ENCODE results near the gene TMEM59.

Gene TMEM59

GRCh38 chr1:53986458-53986857 lies 66.5 kb downstream of the TMEM59 start:
- Histone ChIP-seq H3K27me3 (replicated peaks in 2 of 5; ENCODE audit: control insufficient read depth in 4 of 5, insufficient read depth in 5 of 5, low read length in 4 of 5) (no peaks in the 10 kb centered on the region), H3K4me3 (ENCODE audit: control insufficient read depth in 1 of 7, extremely low read depth in 1 of 7, insufficient read depth in 4 of 7, low read depth in 2 of 7, low read length in 6 of 7) (no peak overlapping the region), H3K4me1 (ENCODE audit: control extremely low read depth in 1 of 4, control insufficient read depth in 4 of 4, insufficient read depth in 4 of 4, low read length in 3 of 4) (peaks cover 0 to 8% (median 7%) of the 10 kb centered on the region in 4 experiments), H3K36me3 (ENCODE audit: control insufficient read depth in 4 of 4, insufficient read depth in 4 of 4, low read length in 3 of 4) (no peaks in the 10 kb centered on the region), H3K9me3 (ENCODE audit: control extremely low read depth in 1 of 5, control insufficient read depth in 4 of 5, insufficient read depth in 2 of 5, low read depth in 1 of 5, low read length in 4 of 5) (no peaks in the 10 kb centered on the region), H3K27ac (ENCODE audit: insufficient read depth in 1 of 2, low read depth in 1 of 2, low read length in 2 of 2, poor library complexity in 1 of 2, severe bottlenecking in 2 of 2) (no peak overlapping the region)
- 60% methylated on average over 1 of the region's 3 CpGs for WGBS (ENCODE audit: insufficient coverage)
- no peak for DNase-seq
- POLR2A ChIA-PET = no interaction called here
- CTCF ChIA-PET = no interaction called here

- Histone ChIP-seq H3K27ac (ENCODE audit: insufficient read depth in 1 of 2, low read depth in 1 of 2, low read length in 2 of 2, poor library complexity in 1 of 2, severe bottlenecking in 2 of 2) (no peak overlapping the region), H3K4me3 (ENCODE audit: control insufficient read depth in 1 of 7, extremely low read depth in 1 of 7, insufficient read depth in 4 of 7, low read depth in 2 of 7, low read length in 6 of 7) (no peak overlapping the region), H3K4me1 (ENCODE audit: control extremely low read depth in 1 of 4, control insufficient read depth in 4 of 4, insufficient read depth in 4 of 4, low read length in 3 of 4) (peaks cover 0 to 8% (median 7%) of the 10 kb centered on the region in 4 experiments), H3K36me3 (ENCODE audit: control insufficient read depth in 4 of 4, insufficient read depth in 4 of 4, low read length in 3 of 4) (no peaks in the 10 kb centered on the region), H3K27me3 (replicated peaks in 2 of 5; ENCODE audit: control insufficient read depth in 4 of 5, insufficient read depth in 5 of 5, low read length in 4 of 5) (no peaks in the 10 kb centered on the region), H3K9me3 (ENCODE audit: control extremely low read depth in 1 of 5, control insufficient read depth in 4 of 5, insufficient read depth in 2 of 5, low read depth in 1 of 5, low read length in 4 of 5) (no peaks in the 10 kb centered on the region)
- CTCF ChIA-PET = no interaction called here
- DNase-seq = no peak
- POLR2A ChIA-PET = no interaction called here
These were observed 68.3 kb downstream of the TMEM59 start for GRCh38 chr1:53984726-53985125.

- Histone ChIP-seq H3K27ac (ENCODE audit: insufficient read depth in 1 of 2, low read depth in 1 of 2, low read length in 2 of 2, poor library complexity in 1 of 2, severe bottlenecking in 2 of 2) (no peak overlapping the region), H3K4me3 (ENCODE audit: control insufficient read depth in 1 of 7, extremely low read depth in 1 of 7, insufficient read depth in 4 of 7, low read depth in 2 of 7, low read length in 6 of 7) (peak overlapping the region in 4 of 7 experiments; percentile 49 to 72 (median 55)), H3K36me3 (ENCODE audit: control insufficient read depth in 4 of 4, insufficient read depth in 4 of 4, low read length in 3 of 4) (no peaks in the 10 kb centered on the region), H3K4me1 (ENCODE audit: control extremely low read depth in 1 of 4, control insufficient read depth in 4 of 4, insufficient read depth in 4 of 4, low read length in 3 of 4) (peaks cover 0 to 8% (median 7%) of the 10 kb centered on the region in 4 experiments), H3K27me3 (replicated peaks in 2 of 5; ENCODE audit: control insufficient read depth in 4 of 5, insufficient read depth in 5 of 5, low read length in 4 of 5) (no peaks in the 10 kb centered on the region), H3K9me3 (ENCODE audit: control extremely low read depth in 1 of 5, control insufficient read depth in 4 of 5, insufficient read depth in 2 of 5, low read depth in 1 of 5, low read length in 4 of 5) (no peaks in the 10 kb centered on the region)
- ChIA-PET CTCF (no interaction called here), POLR2A (no interaction called here)
- 96% methylated on average over 3 of the region's 4 CpGs for WGBS (ENCODE audit: insufficient coverage)
- DNase-seq = no peak
These were observed 70.3 kb downstream of the TMEM59 start for GRCh38 chr1:53982763-53983104.

- Histone ChIP-seq H3K4me3 (ENCODE audit: control insufficient read depth in 1 of 7, extremely low read depth in 1 of 7, insufficient read depth in 4 of 7, low read depth in 2 of 7, low read length in 6 of 7) (peak overlapping the region in 6 of 7 experiments; percentile 9 to 72 (median 51)), H3K27me3 (replicated peaks in 2 of 5; ENCODE audit: control insufficient read depth in 4 of 5, insufficient read depth in 5 of 5, low read length in 4 of 5) (no peaks in the 10 kb centered on the region), H3K9me3 (ENCODE audit: control extremely low read depth in 1 of 5, control insufficient read depth in 4 of 5, insufficient read depth in 2 of 5, low read depth in 1 of 5, low read length in 4 of 5) (no peaks in the 10 kb centered on the region), H3K4me1 (ENCODE audit: control extremely low read depth in 1 of 4, control insufficient read depth in 4 of 4, insufficient read depth in 4 of 4, low read length in 3 of 4) (peaks cover 0 to 8% (median 7%) of the 10 kb centered on the region in 4 experiments), H3K36me3 (ENCODE audit: control insufficient read depth in 4 of 4, insufficient read depth in 4 of 4, low read length in 3 of 4) (no peaks in the 10 kb centered on the region), H3K27ac (ENCODE audit: insufficient read depth in 1 of 2, low read depth in 1 of 2, low read length in 2 of 2, poor library complexity in 1 of 2, severe bottlenecking in 2 of 2) (peak overlapping the region in 1 of 2 experiments; percentile 18)
- 45% methylated on average over 12 of the region's 20 CpGs for WGBS (ENCODE audit: insufficient coverage)
- peak in 2 of 3 donors; percentile 23 to 34 for DNase-seq
- CTCF ChIA-PET = no interaction called here
- POLR2A ChIA-PET = no interaction called here
These were observed 70.8 kb downstream of the TMEM59 start for GRCh38 chr1:53982034-53982762.

GRCh38 chr1:53981220-53981619 lies 71.8 kb downstream of the TMEM59 start:
- H3K9me3 ChIP-seq (ENCODE audit: control extremely low read depth in 1 of 5, control insufficient read depth in 4 of 5, insufficient read depth in 2 of 5, low read depth in 1 of 5, low read length in 4 of 5) = no peaks in the 10 kb centered on the region
- no peak overlapping the region for H3K4me3 ChIP-seq (ENCODE audit: control insufficient read depth in 1 of 7, extremely low read depth in 1 of 7, insufficient read depth in 4 of 7, low read depth in 2 of 7, low read length in 6 of 7)
- ChIA-PET CTCF (no interaction called here), POLR2A (no interaction called here)
- H3K27ac ChIP-seq (ENCODE audit: insufficient read depth in 1 of 2, low read depth in 1 of 2, low read length in 2 of 2, poor library complexity in 1 of 2, severe bottlenecking in 2 of 2) = no peak overlapping the region
- peaks cover 0 to 14% (median 11%) of the 10 kb centered on the region in 4 experiments for H3K4me1 ChIP-seq (ENCODE audit: control extremely low read depth in 1 of 4, control insufficient read depth in 4 of 4, insufficient read depth in 4 of 4, low read length in 3 of 4)
- WGBS (ENCODE audit: insufficient coverage) = 94% methylated on average over 6 of the region's 6 CpGs
- no peak for DNase-seq
- no peaks in the 10 kb centered on the region for H3K36me3 ChIP-seq (ENCODE audit: control insufficient read depth in 4 of 4, insufficient read depth in 4 of 4, low read length in 3 of 4)
- H3K27me3 ChIP-seq (replicated peaks in 2 of 5; ENCODE audit: control insufficient read depth in 4 of 5, insufficient read depth in 5 of 5, low read length in 4 of 5) = no peaks in the 10 kb centered on the region

DNA sequence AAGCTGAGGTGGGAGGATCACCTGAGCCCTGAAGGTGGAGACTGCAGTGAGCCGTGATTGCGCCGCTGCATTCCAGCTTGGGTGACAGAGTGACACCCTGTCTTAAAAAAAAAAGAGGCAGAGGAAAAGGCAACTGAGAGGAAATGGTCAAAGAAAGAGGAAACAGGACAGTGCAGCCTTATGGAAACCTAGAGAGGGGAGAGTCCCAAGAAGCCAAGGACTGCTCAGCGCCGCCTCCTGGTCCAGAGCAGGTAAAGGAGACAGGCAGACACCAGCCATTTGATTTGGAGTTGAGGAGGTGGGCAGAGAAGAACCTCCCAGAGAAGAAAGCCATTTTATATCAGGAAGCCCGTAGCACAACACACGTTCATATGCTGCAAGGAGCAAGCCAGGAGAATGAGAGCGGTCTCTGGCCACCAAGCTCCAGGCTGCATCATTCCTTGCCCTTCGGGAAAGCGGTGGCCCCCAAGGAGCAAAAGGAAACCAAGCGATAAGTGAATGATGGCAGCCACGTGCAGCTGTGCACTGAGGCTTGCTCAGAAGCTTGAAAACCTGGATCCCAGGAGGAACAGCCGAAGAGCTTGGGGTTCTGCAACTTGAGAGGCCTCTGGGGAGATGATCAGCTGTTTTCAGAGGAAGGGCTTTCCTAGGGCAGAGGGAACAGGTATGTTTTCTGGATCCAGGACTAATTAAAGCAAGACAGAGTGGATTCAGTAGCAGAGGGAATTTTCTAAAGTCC lies 73.1 kb downstream of the TMEM59 start:
- H3K36me3 ChIP-seq (ENCODE audit: control insufficient read depth in 4 of 4, insufficient read depth in 4 of 4, low read length in 3 of 4) = no peaks in the 10 kb centered on the region
- ChIA-PET POLR2A (no interaction called here), CTCF (interaction anchor here (1.4 kb wide), 1 partner anchor 21 kb away, joined by 3 read pairs; no protein-coding TSS in a partner anchor)
- H3K27me3 ChIP-seq (replicated peaks in 2 of 5; ENCODE audit: control insufficient read depth in 4 of 5, insufficient read depth in 5 of 5, low read length in 4 of 5) = no peaks in the 10 kb centered on the region
- no peak overlapping the region for H3K4me3 ChIP-seq (ENCODE audit: control insufficient read depth in 1 of 7, extremely low read depth in 1 of 7, insufficient read depth in 4 of 7, low read depth in 2 of 7, low read length in 6 of 7)
- no peaks in the 10 kb centered on the region for H3K9me3 ChIP-seq (ENCODE audit: control extremely low read depth in 1 of 5, control insufficient read depth in 4 of 5, insufficient read depth in 2 of 5, low read depth in 1 of 5, low read length in 4 of 5)
- no peak for DNase-seq
- no peak overlapping the region for H3K27ac ChIP-seq (ENCODE audit: insufficient read depth in 1 of 2, low read depth in 1 of 2, low read length in 2 of 2, poor library complexity in 1 of 2, severe bottlenecking in 2 of 2)
- H3K4me1 ChIP-seq (ENCODE audit: control extremely low read depth in 1 of 4, control insufficient read depth in 4 of 4, insufficient read depth in 4 of 4, low read length in 3 of 4) = peaks cover 0 to 15% (median 11%) of the 10 kb centered on the region in 4 experiments
- WGBS (ENCODE audit: insufficient coverage) = 95% methylated on average over 10 of the region's 13 CpGs
